NCI-H2029 treated with DMSO at 0.1 percent for 48 hours (cell line): ENCODE measurements around the gene GNA12.

Source experiments
- DNase-seq: peaks from one replicate; lab custom pipeline; 2025; lab: John Stamatoyannopoulos, UW

The GNA12 gene

DNA sequence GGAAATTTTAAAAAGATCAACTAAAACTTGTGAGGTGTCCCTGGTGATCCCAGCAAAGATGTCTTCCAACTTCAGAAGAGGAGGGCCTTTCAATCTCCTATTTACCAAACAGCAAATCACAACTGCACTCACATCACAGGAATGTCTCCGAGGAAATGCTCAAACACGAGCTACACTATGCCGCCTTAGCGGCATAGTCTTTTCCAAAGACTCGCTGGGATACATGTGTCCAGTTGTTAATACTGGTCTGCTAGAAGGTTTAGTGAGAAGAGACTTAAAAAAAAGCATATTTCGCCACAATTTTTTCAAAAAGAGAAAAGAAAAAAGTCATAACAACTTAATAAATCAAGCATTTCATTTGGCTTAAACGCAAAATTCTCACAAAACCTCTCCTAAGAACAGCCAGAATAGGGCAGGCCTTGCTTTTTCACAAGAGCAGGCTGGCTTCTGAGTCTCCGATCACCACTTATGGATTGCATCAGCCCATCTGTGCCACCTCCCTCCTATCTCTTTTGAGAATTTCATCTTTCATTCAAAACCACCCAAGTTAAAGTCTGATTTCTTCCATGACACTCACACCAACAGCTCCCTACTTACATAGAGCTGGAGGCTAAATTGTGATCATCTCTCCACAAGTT is 66.1 kb downstream of the GNA12 start:
- DNase-seq, result no peak

DNA sequence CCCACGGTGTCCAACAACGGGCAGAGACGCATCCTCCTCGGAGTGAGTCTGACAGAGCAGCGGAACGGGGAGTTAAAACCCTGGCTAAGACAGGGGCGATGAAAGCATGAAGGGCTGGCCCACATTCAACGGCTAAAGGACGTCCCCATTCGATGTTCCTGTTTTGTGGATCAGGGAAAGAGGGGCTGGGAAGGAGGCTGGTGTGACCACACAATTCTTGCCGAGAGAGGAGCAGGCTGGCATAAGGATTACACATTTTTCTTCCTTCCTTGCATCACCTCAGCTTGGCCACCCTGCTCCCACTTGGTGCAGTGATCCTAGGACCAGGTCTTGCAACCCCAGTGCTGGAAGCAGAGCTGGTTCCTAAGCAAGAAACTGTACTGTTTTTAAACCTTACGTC is 67.7 kb downstream of the GNA12 start:
- no peak for DNase-seq

DNA sequence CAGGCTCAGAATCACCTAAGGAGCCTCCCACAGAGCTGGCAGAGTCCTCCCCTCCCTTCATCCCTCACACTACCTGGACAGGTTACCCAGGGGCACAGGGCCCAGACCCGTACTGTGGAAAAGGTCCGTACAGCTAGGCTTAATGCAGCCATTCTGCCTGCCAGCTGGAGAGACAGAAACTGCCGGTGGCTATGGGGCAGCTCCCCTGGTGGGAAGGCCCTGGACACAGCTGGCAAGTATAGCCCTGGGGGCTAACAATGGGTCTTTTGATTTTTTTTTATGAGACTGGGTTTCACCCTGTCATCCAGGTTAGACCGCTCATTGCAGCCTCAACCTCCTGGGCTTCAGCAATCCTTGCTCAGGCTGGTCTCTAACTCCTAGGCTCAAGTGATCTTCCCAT is 68.3 kb downstream of the GNA12 start:
- DNase-seq, result no peak

DNA sequence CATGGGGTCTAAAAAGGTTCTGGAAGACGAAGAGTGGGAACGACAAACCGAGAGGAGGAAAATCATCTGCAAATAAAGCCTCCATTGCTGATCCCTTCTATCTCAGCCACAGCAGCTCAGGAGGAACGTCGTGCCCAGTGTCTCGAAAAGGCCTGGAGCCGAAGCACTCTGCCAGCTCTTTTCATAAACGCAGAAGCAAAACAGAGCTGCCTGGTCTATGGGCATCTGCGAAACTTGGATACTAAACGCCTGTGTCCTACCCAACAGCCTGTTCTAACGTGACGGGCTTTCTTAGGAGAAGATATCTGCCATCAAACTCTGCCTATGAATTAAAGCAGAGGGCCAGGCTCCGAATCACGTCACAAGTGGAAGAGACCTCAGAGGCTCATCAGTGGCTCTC is 68.7 kb downstream of the GNA12 start:
- no peak for DNase-seq

DNA sequence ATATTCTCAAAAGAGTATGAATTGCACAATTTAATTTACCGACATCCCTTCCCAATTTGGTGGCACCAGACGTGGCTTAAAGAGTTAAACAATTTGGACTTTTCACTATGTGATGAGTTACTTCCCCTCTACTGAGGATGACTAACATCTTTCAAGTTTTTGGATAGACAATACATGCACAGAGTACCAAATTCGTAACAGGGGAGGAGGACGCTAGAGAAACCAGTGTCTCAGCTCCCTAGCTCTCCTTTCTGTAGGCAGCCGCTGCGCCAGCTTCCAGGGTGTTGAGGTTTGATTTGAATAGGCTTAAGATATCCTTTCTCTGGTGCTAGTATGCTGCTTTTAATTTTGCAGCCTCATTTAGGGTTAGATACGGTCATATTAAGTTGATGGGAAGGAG is 69.2 kb downstream of the GNA12 start:
- DNase-seq, result no peak

DNA sequence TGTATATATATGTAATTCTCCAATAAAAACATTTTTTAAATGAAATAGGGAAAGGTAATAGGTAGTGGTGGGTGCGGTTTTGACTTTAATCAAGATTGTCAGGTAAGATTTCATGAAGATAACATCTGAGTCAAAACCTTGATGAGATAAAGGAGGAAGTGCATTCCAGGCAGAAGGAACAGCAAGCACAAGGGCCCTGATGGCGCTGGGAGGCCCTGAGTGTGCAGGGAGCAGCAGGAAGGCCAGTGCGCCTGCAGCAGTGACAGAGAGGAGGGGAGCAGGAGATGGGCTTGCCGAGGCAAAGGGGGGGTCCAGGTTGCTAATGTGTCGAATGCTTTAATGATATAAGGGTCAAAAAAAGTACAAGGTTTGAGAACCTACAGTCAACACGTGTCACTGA is 69.8 kb downstream of the GNA12 start:
- DNase-seq, result no peak

DNA sequence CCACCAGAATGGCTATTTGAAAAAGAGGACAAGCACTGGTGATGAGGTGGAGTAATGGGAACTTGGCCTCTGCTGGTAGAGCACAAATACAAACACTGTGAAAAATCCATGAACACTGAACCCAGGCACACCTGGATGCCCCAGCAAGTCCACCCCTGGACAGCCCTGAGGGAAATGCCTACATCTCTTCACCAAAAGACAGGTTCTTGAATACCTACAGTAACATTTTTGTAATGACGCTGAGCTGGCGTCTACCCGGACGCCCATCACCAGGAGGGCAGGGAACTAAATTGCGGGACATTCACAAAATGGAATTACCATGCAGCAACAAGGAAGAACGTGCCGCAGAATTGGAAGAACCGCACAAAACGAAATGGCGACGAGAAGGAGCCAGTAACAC is 70.5 kb downstream of the GNA12 start:
- DNase-seq, result no peak

DNA sequence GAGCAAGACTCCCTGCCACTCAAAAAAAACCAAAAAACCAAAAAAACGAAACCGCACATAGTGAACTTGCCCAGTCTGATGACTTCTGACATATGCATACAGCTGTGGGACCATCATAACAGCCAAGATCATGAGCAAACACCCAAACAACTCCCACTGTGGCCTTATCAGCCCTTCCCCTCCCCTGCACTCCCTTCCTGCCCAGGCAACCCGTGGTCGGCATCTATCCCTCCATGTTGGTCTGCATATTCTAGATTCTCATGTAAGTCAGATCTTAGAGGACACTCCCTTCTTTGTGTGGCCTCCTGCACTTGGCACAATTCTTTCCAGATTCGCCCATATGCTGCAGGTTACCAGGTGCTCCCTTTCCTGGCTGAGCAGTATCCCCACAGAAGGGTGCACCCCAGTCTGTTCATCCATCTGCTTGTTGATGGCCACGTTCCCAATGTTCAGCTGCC is 72.8 kb downstream of the GNA12 start:
- no peak for DNase-seq

DNA sequence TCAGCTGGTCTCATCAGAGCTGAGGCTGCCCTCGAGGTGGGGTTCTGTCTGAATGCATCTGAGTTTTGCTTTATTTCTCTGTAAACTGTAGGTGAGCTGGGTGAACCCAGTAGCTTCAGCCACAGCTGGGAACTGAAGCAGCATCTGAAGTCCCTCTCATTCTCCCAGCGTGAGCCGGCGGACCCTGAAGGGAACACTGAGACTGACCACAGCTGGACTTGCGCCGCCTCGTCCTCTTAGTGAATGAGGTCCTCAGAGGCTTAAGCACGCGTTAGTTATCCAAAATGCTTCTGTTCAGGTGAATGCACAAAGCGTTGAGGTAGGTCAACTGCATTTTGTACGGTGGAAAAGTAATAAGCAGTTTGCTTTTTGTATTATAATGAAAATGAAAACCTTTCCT is 79.5 kb downstream of the GNA12 start:
- DNase-seq, result no peak

DNA sequence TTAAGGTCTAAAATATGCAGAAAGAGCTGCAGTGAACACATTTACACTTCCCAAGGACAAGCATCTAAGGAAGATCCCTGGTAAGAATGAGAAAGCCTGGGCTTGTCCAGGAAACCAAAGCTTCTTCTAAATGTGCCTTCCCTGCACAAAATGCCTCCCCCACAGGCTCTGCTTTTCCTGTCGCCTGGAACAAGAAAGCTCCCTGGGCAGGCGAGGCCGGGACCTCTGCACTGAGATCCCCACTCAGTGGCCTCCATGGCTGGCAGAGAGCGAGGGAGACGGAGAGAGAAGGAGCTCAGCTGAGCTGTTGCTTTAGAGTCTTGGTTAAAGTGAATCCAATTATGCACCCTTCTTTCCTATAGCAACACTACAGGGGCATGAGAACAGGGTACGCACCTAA is 80.5 kb downstream of the GNA12 start:
- no peak for DNase-seq

DNA sequence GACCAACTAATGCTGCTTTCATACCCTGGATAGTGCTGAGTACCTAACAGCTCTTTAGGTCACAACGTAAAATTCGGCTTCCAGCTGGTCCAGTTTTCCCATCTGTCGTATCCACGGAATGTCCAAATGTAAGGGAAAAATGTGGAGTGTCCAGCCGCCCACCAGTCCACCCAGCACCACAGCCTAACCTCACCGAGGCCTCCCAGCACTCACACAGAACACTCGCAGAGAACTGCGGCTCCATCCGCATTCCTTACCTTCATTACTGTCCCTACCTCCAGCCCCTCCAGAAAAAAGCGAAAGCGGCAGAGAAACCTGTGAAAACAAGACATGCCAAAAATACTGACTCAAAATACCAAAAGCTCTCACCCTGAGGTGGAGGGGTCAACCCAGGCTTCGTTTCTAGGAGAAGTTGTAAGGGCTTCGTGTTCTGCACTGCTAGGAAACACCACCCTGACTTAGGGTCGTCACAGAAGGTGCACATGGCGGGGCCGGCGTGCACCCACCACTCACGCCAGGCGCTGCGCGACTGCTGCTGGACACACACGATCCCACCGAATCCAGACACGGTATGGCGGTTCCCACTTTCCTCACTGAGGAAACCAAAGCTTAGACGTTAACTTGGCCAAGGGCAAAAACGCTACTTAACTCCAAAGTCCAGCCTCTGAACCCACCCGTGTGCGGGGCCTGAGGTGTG is 82.2 kb downstream of the GNA12 start:
- no peak for DNase-seq

DNA sequence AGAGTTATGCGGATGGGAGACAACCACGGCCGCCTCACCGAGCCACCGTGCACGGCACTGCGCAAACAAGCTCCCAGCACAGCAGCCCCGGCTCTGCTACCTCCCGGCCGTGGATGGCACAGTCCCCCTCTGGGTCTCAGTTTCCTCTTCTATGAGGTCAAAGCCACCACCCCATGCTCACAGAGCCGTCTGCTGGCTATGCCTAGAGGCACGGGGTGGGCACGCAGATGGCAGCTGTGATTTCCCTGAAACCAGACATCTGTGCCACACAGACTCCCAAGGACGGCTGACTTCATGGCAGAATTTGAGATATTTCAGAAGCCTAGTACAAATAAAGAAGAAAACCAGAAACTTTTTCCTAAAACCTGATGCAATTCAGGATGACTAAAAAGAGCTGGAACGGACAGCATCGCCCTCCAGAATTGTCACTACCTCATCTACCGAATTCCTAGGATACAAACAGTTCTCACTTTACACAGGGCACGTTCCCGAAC is 82.9 kb downstream of the GNA12 start:
- no peak for DNase-seq

DNA sequence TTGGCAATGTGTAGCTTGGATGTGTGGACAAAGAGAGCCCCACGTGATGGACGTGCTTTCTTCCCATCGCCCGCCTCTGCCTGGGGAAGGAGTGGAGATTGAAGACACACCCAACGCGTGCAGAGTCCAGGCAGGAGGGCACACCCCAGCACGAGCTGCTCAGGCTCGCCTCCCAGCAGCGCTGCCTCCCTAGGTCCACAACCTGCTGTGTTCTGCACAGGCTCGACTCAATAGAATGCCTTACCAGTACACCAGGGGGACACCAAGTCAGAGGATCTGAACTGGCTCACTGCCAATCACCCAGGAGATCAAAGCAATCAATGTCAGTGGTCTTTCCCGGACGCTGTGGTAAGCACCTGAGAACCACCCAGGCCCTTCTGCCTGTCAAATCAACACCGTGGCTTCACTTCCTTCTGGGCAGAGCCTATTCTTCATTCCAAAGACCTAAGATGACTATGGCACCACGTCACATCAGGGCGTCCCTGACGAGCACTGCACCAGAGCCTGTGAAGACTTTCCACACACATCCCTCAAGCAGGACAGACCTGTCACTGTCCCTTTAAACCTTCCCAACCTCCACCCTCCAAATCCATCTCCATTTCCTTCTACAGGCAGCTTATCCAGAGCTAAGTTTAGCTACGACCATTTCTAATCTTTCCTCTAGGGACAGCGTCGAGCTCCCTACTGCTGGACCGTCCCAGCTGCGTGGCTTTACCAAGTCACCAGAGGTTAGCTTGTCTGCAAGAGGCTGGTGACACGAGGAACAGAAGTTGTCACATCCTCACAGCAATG is 83.8 kb downstream of the GNA12 start:
- peak; percentile 87 for DNase-seq

DNA sequence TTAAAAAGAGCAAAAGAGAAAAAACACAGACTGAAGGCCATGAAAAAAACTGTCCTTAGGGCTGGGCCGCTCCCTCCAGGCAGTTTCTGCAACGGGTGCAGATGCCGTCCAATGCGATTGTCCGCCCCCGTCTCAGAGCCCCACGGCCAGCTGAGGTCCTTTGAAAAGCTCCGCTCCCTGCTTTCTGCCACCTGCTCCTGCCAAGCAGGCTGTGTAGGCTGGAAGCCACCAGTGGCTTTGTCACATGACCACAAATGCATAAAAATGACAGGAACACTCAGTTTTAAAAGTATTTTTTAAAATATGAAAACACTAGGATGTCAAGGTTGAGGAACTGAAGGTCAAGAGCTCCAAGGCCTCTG is 84.4 kb downstream of the GNA12 start:
- peak; percentile 75 for DNase-seq

DNA sequence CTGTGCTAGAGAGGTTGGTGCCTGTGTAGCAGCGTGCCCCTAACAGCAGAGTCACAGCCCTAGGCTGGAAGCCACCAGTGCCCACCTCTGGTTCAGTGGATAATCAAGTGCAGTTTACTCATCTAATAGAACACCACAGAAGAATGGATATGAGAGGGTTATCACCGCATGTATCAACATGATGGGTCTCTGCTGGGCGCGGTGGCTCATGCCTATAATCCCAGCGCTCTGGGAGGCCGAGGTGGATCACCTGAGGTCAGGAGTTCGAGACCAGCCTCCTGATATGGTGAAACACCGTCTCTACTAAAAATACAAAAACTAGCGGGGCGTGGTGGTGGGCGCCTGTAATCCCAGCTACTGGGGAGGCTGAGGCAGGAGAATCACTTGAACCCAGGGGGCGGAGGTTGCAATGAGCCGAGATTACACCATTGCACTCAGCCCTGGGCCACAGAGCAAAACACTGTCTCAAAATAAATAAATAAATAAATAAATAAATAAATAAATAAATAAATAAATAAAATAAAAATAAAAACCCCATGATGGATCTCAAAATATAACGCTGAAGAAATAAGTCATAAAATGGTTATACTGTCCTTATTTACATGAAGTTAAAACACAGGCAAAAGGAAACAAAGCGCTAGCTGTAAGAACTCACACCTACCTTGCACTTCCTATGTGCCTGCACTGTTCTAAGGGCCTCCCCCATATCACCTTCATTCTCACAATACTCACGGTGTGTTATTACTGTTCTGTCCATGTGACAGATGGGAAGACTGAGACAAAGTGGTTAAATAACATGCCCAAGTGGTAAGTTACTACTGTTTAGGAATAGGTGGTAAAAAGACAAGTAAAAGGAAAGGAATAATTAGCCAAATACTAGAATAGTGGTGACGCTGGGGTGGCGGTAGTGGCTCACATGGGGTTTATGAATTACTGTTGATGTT is 85.2 kb downstream of the GNA12 start:
- no peak for DNase-seq

DNA sequence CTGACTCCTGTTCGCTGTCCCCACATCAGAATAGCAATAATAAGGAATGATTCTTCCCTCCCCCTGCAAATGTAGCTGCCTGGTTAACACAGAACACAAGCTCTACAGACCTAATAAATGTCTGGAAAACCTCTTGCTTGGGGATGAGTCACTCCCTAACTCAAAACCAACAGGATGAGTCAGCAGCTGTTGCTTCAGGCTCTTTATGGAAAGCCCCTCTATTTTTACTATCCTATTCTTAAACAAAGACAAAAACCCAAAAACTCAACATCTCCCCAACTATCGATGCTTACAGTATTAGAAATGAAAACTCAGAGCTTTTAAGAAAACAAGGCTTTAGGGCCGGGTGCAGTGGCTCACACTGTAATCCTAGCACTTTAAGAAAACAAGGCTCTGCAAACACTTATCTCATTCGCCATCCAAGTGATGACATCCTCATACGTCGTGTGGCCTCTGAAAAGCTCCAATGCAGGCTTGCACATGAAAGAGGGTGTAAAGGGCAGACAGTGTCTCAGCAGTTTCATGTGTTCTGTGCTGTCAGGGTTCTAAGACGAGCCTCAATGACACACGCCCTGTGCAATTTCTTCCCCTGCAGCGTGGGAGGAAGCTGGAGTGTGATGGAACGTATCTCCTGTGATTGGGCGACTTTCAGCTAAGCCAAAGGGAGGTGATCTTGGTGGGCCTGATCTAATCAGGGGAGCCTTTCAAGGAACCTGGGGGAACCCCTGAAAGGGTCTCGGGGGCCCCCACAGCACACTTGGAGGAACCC is 86.0 kb downstream of the GNA12 start:
- DNase-seq, result peak; percentile 90

DNA sequence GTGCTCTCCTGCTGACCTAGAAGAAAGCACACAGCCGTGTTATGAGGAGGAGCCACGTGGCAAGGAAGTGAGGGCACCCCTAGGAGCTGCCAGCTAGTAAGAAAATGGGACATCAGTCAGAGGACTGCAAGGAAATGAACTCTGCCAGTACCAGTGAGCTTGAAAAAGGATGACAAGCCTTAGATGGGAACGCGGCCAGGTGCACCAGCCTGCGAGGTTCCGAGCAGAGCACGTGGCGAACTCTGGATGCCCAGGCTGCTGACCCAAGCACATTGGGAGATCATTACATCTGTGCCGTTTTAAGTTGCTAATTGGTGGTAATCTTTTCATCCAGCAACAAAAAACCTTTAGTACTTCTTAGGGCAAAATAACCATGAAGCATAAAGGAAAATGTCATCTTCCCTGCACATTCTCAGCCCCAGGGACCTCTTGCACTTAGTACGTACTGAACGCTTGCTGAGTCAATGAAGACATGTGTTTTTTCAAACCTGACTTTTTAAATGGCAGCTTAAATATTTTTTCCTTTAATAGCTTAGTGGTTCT is 86.7 kb downstream of the GNA12 start:
- DNase-seq, result peak; percentile 43

DNA sequence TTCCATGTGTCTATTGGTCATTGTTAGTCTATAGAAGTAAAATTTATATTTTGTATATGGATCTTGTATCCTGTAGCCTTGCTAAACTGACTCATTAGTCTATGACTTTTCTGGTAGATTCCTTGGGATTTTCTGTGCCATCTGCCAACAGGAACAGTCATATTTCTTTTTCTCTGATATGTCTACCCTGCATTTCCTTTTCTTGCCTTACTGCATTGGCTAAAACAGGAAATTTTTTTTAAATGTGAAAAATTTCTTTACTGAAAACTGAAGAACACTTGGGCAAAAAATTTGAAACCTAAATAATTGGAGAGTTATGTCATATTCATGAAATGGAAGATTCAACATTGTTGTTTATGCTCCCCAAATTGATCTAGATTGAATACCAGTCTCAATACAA is 88.6 kb downstream of the GNA12 start:
- no peak for DNase-seq

DNA sequence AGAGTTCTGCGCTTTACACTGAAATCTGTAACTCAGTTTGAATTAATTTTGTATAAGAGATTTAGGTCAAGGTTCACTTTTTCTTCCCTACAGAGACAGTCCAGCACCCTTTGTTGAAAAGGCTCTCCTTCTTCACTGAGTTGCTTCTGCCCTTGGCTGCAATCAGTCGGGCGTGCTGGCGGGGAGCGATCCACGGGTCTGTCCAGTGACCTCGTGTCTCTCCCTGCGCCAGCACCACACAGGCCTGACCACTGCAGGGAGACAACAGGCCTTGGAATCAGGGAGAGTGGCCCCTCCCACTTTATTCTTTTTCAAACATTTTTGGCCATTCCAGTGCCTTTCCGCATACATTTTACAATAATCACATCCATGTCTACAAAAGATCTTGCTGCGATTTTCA is 89.2 kb downstream of the GNA12 start:
- DNase-seq, result no peak

DNA sequence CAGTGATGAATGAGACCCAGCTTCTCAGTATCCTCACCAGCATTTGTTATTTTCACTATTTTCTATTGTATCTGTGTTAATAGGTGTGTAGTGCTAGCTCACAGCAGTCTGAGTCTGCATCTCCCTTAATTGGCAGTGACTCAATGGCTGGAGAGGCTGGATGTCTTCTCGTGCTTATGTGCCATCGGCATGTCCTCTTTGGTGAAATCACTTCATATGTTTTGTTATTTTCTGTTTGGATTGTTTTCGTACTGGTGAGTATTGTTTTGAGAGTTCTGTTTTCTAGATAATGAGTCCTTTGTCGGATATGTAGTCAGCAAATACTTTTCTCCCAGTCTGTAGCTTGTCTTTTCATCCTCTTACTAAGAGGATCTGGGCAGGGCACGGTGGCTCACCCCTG is 90.0 kb downstream of the GNA12 start:
- no peak for DNase-seq

DNA sequence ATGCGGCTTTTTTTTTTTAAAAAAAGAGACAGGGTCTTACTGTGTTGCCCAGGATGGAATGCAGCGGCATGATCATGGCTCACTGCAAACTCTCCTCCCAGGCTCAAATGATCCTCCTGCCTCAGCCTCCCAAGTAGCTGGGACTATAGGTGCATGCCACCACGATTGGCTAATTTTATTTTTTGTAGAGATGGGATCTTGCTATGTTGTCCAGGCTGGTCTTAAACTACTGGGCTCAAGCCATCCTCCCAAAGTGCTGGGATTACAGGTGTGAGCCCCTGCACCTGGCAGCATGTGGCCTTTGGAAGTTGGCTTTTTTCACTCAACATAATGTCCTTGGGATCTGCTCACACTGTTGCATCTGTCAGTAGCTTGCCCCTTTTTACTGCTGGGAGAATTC is 91.0 kb downstream of the GNA12 start:
- DNase-seq, result no peak
